GM19035 (cell line): ENCODE measurements around the gene ASB11.

Source experiments
- ATAC-seq: cut with Tn5 transposase; IDR thresholded peaks from one replicate; pipeline ENCODE4 v1.9.1; 2021; ENCODE audit not compliant: unreplicated experiment

ASB11 gene, protein sequence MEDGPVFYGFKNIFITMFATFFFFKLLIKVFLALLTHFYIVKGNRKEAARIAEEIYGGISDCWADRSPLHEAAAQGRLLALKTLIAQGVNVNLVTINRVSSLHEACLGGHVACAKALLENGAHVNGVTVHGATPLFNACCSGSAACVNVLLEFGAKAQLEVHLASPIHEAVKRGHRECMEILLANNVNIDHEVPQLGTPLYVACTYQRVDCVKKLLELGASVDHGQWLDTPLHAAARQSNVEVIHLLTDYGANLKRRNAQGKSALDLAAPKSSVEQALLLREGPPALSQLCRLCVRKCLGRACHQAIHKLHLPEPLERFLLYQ

DNA sequence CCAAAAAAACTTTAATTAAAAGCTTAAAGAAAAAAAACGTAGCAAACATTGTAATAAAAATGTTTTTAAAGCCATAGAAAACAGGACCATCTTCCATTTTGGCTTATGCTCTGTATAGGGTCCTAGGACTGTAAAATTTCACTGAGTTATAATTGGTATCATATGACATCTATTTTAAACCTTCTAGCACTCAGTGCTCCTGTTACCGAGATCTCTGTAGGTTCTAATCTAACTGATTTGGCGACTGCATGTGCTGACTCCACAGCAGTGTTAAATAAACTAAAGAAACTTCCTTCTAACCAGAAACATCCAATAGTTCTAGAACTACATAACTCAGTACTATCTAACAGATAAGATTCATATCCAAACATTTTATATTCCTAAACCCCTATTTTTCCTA lies at the start of gene ASB11:
ASB11 (minus strand) TSS at position 132 of the 400 bp plus-strand sequence; CDS start at position 97, 35 bp downstream.
- ATAC-seq = no peak

DNA sequence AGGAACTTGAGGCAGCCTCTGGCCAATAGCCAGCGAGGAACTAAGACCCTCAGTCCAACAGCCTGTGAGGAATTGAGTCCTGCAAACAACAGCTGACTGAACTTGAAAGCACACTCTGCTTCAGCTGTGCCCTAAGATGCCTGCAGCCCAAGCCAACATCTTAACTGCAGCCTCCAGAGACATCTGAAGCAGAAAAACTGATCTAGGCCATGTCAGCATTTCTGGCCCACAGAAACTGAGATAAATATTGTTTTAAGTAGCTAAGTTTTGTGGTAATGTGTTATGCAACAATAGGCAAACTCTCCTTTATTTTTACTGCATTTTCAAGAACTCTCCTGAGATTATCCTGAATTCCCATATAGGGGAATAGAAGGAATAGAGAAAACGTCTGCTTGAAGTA lies 44.3 kb upstream of the ASB11 start:
- ATAC-seq = no peak

- ATAC-seq = no peak
Observed at GRCh38 chrX:15358533-15358932, 43.1 kb upstream of the ASB11 start.

GRCh38 chrX:15356444-15356843 lies 41.0 kb upstream of the ASB11 start:
- no peak for ATAC-seq

- ATAC-seq = no peak
Observed at GRCh38 chrX:15350329-15350996, 35.0 kb upstream of the ASB11 start.

- ATAC-seq = no peak
Observed at GRCh38 chrX:15349046-15349445, 33.6 kb upstream of the ASB11 start.

- no peak for ATAC-seq
Observed at GRCh38 chrX:15345976-15346375, 30.5 kb upstream of the ASB11 start.

- no peak for ATAC-seq
Observed at GRCh38 chrX:15344106-15344505, 28.7 kb upstream of the ASB11 start.

DNA sequence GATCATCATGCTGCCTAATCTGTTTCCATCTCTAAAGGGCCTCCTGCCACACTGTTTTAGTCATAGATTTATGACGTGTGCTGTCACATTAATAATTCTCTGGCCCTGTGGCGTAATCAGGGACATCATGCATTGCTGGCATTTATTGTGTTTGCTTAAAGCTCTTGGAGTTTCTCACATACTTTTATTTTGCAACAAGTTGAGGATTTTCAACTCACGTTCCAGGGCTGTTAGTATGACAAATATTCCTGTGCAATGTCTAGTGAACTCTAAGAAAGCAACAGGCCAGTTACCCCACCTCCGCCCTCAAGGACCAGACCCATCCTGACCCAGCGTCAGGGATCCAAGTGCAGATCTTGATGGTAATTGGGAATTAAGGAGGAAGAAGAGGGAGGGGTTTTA lies 27.6 kb upstream of the ASB11 start:
- ATAC-seq = no peak

DNA sequence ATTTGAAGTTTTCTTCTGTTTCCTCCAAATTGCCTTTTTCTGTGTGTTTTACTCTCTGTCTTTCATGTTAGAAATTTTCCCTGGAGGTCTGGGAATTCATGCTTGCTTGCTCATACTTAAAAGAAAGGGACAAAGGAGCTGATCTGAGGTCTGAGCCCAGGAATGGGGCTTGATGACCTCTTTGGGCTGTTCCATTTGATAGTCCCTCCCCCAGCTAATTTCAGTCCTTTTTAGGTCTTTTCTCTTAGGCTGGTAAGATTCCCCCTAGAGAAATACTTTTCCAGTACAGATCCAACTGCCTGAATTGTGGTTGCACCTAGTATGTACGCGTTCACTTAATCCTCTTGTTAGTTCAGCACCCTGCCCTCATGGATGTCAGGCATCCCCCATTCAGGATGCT lies 25.4 kb upstream of the ASB11 start:
- no peak for ATAC-seq

- ATAC-seq = peak; percentile 6
Observed at GRCh38 chrX:15336023-15336413, 20.6 kb upstream of the ASB11 start.

GRCh38 chrX:15335135-15336022 lies 19.9 kb upstream of the ASB11 start, which contains the start of gene PIGA:
PIGA (minus strand) TSS chrX:15335523; CDS start chrX:15331930, 3,593 bp downstream.
- peak; percentile 99 for ATAC-seq

DNA sequence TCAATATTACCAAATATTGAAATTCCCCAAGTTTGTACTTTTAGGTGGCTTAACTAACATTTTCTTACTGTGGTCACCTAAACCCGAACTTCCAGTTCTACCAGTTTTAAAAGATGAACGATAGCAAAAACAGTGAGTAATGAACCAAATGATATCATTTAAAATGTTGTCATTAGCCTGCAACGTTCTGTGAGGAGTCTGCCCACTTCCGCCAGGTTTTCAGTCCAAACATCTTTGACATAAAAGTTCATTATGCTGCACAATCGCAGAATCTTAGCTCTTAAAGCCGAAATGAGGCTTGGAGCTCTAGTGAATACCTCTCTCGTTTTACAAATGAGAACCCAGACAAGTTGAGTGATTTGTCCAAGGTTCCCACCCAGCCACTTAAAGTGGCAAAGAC lies 19.1 kb upstream of the ASB11 start:
- no peak for ATAC-seq

DNA sequence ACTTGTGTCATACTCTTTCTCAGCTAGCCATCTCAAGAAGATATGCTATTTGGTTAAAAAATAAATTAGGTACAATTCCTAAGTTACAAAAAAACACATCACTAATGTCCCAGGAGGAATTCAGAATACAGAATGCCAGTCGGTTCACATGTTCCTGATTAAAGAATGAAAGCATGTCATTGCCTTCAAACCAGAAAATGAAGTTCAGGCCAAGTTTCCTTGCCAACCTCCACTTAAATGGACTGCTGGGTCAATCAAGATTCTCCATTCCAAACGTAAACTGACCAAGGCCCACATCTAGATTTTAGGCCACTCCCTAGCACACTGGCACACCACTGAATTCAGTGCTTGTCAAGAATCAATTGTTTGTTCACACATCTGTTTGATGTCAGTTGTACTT lies 13.4 kb upstream of the ASB11 start:
- no peak for ATAC-seq

- no peak for ATAC-seq
Observed at GRCh38 chrX:15328131-15328530, 12.7 kb upstream of the ASB11 start.

GRCh38 chrX:15322472-15322871 lies 7.0 kb upstream of the ASB11 start:
- ATAC-seq = no peak

GRCh38 chrX:15322072-15322471 lies 6.6 kb upstream of the ASB11 start:
- no peak for ATAC-seq

GRCh38 chrX:15321447-15321846 lies 6.0 kb upstream of the ASB11 start:
- no peak for ATAC-seq

DNA sequence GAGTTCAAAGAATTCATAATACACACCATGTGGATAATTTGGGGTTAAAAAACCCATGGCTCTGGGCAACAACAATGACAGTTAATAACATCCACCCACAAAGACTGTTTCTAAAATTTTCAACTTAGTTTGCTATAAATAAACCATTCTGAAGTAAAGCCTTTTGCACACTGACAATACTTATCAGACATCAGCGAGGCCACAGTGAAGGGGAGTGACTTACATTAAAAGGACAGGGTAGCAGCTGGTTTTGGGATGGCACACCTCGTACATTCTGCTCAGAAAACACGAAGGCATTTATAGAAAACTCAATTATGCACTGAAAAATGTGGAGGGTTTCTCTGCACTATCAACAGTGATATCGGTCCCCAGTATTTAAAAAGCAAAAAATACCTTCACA lies 4.9 kb upstream of the ASB11 start:
- no peak for ATAC-seq

GRCh38 chrX:15319075-15319474 lies 3.6 kb upstream of the ASB11 start:
- ATAC-seq = no peak

GRCh38 chrX:15314472-15314871 lies 968 bp downstream of the ASB11 start:
- no peak for ATAC-seq

- no peak for ATAC-seq
Observed at GRCh38 chrX:15311119-15311518, 4.3 kb downstream of the ASB11 start.
